WTC11 (cell line): ENCODE data around the gene IGSF10. TPM values are rescaled to one million over a fixed set of nuclear protein-coding genes. Genes with fewer than 3 reads are reported as not detected.

Experiments
- ATAC-seq: fragments of 200-7000 bp; cut with Tn5 transposase; 2 replicates; pipeline ENCODE4 v1.10.0; 2021; ENCODE audit warnings: mild to moderate bottlenecking, moderate library complexity
- CTCF ChIA-PET: fragments of 300-600 bp; sonication (Branson Sonifier 250); formaldehyde crosslinking; loops from one replicate; lab custom pipeline; 2021; ENCODE audit warnings: antibody characterized with exemption; lab: Charles Lee
- POLR2A ChIA-PET: fragments of 350-600 bp; sonication (Branson Sonifier 250); formaldehyde crosslinking; loops from one replicate; lab custom pipeline; 2021; ENCODE audit warnings: antibody characterized with exemption; lab: Charles Lee
- DNase-seq: peaks from one replicate; pipeline ENCODE4 v3.0.0; 2021; ENCODE audit warnings: low spot score
- H3K27ac Mint-ChIP-seq: 2 replicates; pipeline ENCODE4 v1.8.0; 2021; ENCODE audit warnings: mixed read lengths
- H3K27me3 Mint-ChIP-seq: 2 replicates; pipeline ENCODE4 v1.8.0; 2021; ENCODE audit warnings: low read depth, mild to moderate bottlenecking, moderate library complexity, mixed read lengths
- H3K36me3 Mint-ChIP-seq: 2 replicates; pipeline ENCODE4 v1.8.0; 2021; ENCODE audit warnings: mixed read lengths
- H3K4me1 Mint-ChIP-seq: 2 replicates; pipeline ENCODE4 v1.8.0; 2022; ENCODE audit warnings: mixed read lengths
- H3K4me3 Mint-ChIP-seq: 2 replicates; pipeline ENCODE4 v1.8.0; 2021; ENCODE audit warnings: mild to moderate bottlenecking, moderate library complexity, mixed read lengths
- H3K9me3 Mint-ChIP-seq: 2 replicates; pipeline ENCODE4 v1.8.0; 2021; ENCODE audit warnings: mixed read lengths
- AR ChIP-seq: fragments of 250-450 bp; sonication (Bioruptor Pico); IDR thresholded peaks from 2 replicates; pipeline ENCODE4 v1.9.0; 2021; ENCODE audit warnings: mild to moderate bottlenecking
- ATF1 ChIP-seq: sonication (generic); formaldehyde crosslinking; IDR thresholded peaks from 2 replicates; pipeline ENCODE4 v1.8.1; 2023; ENCODE audit warnings: mild to moderate bottlenecking, moderate library complexity, missing genetic modification reagents
- ATF3 ChIP-seq: sonication (generic); formaldehyde crosslinking; conservative IDR thresholded peaks from 2 replicates; pipeline ENCODE4 v1.8.1; 2022; ENCODE audit warnings: mild to moderate bottlenecking, missing genetic modification reagents
- EMX1 ChIP-seq: fragments of 250-450 bp; sonication (Bioruptor Pico); IDR thresholded peaks from 2 replicates; pipeline ENCODE4 v1.8.0; 2021; ENCODE audit warnings: mild to moderate bottlenecking
- FOXP1 ChIP-seq: sonication (generic); formaldehyde crosslinking; IDR thresholded peaks from 2 replicates; pipeline ENCODE4 v1.8.0; 2022; ENCODE audit warnings: missing genetic modification reagents, mild to moderate bottlenecking, moderate library complexity, borderline replicate concordance
- GTF2I ChIP-seq: fragments of 250-450 bp; sonication (Bioruptor Pico); conservative IDR thresholded peaks from 2 replicates; pipeline ENCODE4 v1.4.0; 2021; ENCODE audit warnings: mild to moderate bottlenecking
- JUN ChIP-seq: sonication (generic); formaldehyde crosslinking; IDR thresholded peaks from 2 replicates; pipeline ENCODE4 v1.8.0; 2023; ENCODE audit warnings: mild to moderate bottlenecking, missing genetic modification reagents
- MLX ChIP-seq: sonication (generic); formaldehyde crosslinking; IDR thresholded peaks from 2 replicates; pipeline ENCODE4 v1.8.1; 2023; ENCODE audit warnings: mild to moderate bottlenecking, missing genetic modification reagents, moderate library complexity
- PRRX2 ChIP-seq: fragments of 250-450 bp; sonication (Bioruptor Pico); IDR thresholded peaks from 2 replicates; pipeline ENCODE4 v1.8.0; 2021; ENCODE audit warnings: mild to moderate bottlenecking
- STAT6 ChIP-seq: sonication (generic); formaldehyde crosslinking; conservative IDR thresholded peaks from 2 replicates; pipeline ENCODE4 v1.8.1; 2023; ENCODE audit warnings: mild to moderate bottlenecking, low read depth, missing genetic modification reagents, moderate library complexity
- TCF7 ChIP-seq: sonication (generic); formaldehyde crosslinking; IDR thresholded peaks from 2 replicates; pipeline ENCODE4 v1.8.0; 2022; ENCODE audit warnings: mild to moderate bottlenecking, low read depth, missing genetic modification reagents, moderate library complexity
- ZNF121 ChIP-seq: sonication (generic); formaldehyde crosslinking; IDR thresholded peaks from 2 replicates; pipeline ENCODE4 v1.8.0; 2023; ENCODE audit warnings: missing genetic modification reagents
- ZNF281 ChIP-seq: sonication (generic); formaldehyde crosslinking; IDR thresholded peaks from 2 replicates; pipeline ENCODE4 v1.8.0; 2023; ENCODE audit warnings: mild to moderate bottlenecking, missing genetic modification reagents
- ZNF423 ChIP-seq: fragments of 250-450 bp; sonication (Bioruptor Pico); IDR thresholded peaks from 2 replicates; pipeline ENCODE4 v2.1.2; 2022; ENCODE audit warnings: mild to moderate bottlenecking, moderate library complexity
- total RNA-seq: library from RNA; stranded (reverse); gene quantifications from 3 replicates; pipeline ENCODE4 v1.2.3, GENCODE V29; 2021
- TF ChIP-seq, protein P1 (sequence below): sonication (generic); formaldehyde crosslinking; IDR thresholded peaks from 2 replicates; pipeline ENCODE4 v1.8.1; 2023; ENCODE audit warnings: mild to moderate bottlenecking, missing genetic modification reagents, moderate library complexity
- TF ChIP-seq, protein P2 (sequence below): sonication (generic); formaldehyde crosslinking; IDR thresholded peaks from 2 replicates; pipeline ENCODE4 v1.8.0; 2022; ENCODE audit warnings: mild to moderate bottlenecking, missing genetic modification reagents
- TF ChIP-seq, protein P3 (sequence below): sonication (generic); formaldehyde crosslinking; IDR thresholded peaks from 2 replicates; pipeline ENCODE4 v1.8.1; 2022; ENCODE audit warnings: mild to moderate bottlenecking, missing genetic modification reagents, moderate library complexity, borderline replicate concordance

Gene IGSF10
- total RNA-seq, 1 experiment from 2014 or later, result 0.70 TPM

- CTCF ChIA-PET, result interaction anchor here (1.3 kb wide), 1 partner anchor 10 kb away, joined by 4 read pairs; no protein-coding TSS in a partner anchor
- ATAC-seq, result peak; percentile 77
- POLR2A ChIA-PET, result no interaction called here
- no peaks in the 10 kb centered on the region; the same call in 1 of the 2 replicates for H3K4me1 Mint-ChIP-seq
- H3K36me3 Mint-ChIP-seq, result no peaks in the 10 kb centered on the region
- H3K27me3 Mint-ChIP-seq, result no peaks in the 10 kb centered on the region; the same call in 1 of the 2 replicates
- H3K9me3 Mint-ChIP-seq, result peaks cover 14% of the 10 kb centered on the region
- TF ChIP-seq ATF1 (CRISPR knock-in tag) (no peak), PRRX2 (no peak)
- TF ChIP-seq, protein P1, sequence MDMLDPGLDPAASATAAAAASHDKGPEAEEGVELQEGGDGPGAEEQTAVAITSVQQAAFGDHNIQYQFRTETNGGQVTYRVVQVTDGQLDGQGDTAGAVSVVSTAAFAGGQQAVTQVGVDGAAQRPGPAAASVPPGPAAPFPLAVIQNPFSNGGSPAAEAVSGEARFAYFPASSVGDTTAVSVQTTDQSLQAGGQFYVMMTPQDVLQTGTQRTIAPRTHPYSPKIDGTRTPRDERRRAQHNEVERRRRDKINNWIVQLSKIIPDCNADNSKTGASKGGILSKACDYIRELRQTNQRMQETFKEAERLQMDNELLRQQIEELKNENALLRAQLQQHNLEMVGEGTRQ (CRISPR knock-in tag), result no peak
- no peak overlapping the region for H3K4me3 Mint-ChIP-seq
- no peak overlapping the region for H3K27ac Mint-ChIP-seq
- no peak for DNase-seq
Measured at GRCh38 chr3:151483961-151484520, 23.2 kb upstream of the IGSF10 start.

DNA sequence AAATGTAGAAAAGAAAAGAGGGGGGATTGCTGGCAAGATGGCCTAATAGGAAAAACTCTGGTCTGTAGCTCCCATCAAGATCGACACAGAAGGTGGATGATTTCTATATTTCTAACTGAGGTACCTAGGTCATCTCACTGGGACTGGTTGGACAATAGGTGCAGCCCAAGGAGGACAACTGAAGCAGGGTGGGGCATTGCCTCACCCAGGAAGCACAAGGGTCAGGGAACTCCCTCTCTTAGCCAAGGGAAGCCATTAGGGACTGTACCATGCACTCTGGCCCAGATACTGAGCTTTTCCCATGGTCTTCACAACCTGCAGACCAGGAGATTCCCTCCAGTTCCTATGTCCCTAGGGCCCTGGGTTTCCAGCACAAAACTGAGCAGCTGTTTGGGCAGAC is 22.6 kb upstream of the IGSF10 start:
- ChIA-PET CTCF (interaction anchor here (1.3 kb wide), 1 partner anchor 10 kb away, joined by 4 read pairs; no protein-coding TSS in a partner anchor), POLR2A (no interaction called here)
- Mint-ChIP-seq H3K4me3 (no peak overlapping the region), H3K4me1 (peaks cover 2% of the 10 kb centered on the region), H3K36me3 (no peaks in the 10 kb centered on the region), H3K27me3 (no peaks in the 10 kb centered on the region; the same call in 1 of the 2 replicates), H3K9me3 (peaks cover 11% of the 10 kb centered on the region; the same call in 1 of the 2 replicates), H3K27ac (no peak overlapping the region)
- ATAC-seq (no peak), DNase-seq (no peak)
- TF ChIP-seq ZNF121 (CRISPR knock-in tag) (no peak), ZNF281 (no peak), EMX1 (no peak), STAT6 (CRISPR knock-in tag) (no peak), MLX (CRISPR knock-in tag) (no peak), GTF2I (CRISPR knock-in tag) (no peak), AR (no peak), JUN (CRISPR knock-in tag) (no peak), ZNF423 (no peak), ATF3 (CRISPR knock-in tag) (no peak), FOXP1 (CRISPR knock-in tag) (no peak), TCF7 (CRISPR knock-in tag) (no peak)
- TF ChIP-seq, protein P2, sequence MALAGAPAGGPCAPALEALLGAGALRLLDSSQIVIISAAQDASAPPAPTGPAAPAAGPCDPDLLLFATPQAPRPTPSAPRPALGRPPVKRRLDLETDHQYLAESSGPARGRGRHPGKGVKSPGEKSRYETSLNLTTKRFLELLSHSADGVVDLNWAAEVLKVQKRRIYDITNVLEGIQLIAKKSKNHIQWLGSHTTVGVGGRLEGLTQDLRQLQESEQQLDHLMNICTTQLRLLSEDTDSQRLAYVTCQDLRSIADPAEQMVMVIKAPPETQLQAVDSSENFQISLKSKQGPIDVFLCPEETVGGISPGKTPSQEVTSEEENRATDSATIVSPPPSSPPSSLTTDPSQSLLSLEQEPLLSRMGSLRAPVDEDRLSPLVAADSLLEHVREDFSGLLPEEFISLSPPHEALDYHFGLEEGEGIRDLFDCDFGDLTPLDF (CRISPR knock-in tag), result no peak
- TF ChIP-seq, protein P3, sequence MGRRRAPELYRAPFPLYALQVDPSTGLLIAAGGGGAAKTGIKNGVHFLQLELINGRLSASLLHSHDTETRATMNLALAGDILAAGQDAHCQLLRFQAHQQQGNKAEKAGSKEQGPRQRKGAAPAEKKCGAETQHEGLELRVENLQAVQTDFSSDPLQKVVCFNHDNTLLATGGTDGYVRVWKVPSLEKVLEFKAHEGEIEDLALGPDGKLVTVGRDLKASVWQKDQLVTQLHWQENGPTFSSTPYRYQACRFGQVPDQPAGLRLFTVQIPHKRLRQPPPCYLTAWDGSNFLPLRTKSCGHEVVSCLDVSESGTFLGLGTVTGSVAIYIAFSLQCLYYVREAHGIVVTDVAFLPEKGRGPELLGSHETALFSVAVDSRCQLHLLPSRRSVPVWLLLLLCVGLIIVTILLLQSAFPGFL, result no peak
